ENCODE measurements around the gene GPX1.
"Not testable (repeated sequence)": the region's sequence is repeated elsewhere in the genome, so short reads cannot be mapped to it uniquely, and the experiment has no call there.

The GPX1 gene

DNA sequence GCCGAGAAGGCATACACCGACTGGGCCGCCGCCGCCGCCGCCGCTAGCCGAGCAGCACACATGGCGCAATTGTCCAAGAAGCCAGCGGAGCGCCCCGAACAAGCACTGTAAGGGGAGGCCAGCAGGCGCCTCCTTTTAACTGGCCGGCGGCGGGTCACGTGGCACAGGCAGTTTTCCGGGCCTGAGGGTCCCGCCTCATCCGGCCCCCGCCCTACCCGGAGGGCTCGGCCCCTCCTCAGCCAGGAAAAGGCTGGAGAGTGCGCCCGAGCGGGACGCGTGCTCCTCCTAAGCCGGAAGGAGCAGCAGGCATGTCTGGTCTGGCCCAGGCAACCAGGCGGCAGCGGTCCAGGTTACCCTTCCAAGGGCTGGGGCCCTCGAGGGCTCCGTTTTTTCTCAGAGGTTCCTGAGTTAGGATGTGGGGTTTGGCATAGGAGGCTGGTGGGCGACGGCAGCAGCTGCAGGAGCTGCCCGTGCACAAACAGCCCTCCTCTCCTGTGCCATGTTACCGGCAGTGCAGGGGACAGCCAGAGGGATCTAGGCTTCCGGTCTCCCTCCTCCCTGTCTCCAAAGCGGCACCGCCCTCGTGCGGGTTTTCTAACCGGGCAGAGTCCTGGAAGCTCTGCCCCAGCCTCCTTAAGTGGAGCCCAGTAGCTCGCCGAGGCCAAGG lies at the start of gene GPX1:
Gene GPX1, minus strand, starts transcription at position 137 of the 667 bp plus-strand sequence. Its CDS starts 75 bp downstream, at position 62.
- peak; percentile 79 for DNase-seq

DNA sequence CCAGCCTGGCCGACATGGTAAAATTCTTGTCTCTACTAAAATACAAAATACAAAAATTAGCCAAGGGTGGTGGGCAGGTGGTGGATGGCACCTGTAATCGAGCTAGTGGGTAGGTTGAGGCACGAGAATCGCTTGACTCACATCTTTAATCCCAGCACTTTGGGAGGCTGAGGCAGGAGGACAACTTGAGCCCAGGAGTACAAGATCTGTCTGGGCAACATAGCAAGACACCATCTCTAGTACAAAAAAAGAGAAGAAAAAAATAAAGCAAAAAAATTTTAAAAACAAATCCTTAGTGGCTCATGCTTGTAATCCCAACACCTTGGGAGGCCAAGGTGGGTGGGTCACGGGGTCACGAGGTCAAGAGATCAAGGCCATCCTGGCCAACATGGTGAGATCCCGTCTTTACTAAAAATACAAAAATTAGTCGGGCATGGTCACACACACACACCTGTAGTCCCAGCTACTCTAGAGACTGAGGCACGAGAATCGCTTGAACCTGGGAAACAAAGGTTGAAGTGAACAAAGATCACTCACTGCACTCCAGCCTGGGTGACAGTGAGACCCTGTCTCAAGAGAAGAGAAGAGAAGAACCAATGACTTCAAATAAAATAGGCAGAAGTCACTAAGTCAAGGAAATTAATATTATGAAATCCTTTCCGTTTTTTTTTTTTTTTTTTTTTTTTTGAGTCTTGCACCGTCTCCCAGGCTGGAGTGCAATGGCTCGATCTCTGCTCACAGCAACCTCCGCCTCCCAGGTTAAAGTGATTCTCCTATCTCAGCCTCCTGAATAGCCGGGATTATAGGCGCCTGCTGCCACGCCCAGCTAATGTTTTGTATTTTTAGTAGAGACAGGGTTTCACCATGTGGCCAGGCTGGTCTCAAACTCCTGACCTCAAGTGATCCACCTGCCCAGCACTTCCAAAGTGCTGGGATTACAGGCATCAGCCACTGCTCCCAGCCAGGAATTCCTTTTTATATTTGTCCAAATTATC lies 48.7 kb upstream of the GPX1 start:
- no peak for DNase-seq

DNA sequence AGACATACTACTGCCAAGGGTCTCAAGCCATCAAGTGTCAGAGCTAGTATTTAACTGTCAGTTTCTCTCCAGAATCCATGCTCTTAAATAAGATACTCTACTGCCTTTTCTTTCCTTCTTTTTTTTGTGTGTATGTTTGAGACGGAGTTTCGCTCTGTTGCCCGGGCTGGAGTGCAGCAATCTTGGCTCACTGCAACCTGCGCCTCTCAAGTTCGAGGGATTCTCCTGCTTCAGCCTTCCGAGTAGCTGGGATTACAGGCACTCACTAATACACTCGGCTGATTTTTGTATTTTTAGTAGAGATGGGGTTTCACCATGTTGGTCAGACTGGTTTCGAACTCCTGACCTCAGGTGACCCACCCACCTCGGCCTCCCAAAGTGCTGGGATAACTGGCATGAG lies 47.4 kb upstream of the GPX1 start:
- not testable (repeated sequence) for DNase-seq

DNA sequence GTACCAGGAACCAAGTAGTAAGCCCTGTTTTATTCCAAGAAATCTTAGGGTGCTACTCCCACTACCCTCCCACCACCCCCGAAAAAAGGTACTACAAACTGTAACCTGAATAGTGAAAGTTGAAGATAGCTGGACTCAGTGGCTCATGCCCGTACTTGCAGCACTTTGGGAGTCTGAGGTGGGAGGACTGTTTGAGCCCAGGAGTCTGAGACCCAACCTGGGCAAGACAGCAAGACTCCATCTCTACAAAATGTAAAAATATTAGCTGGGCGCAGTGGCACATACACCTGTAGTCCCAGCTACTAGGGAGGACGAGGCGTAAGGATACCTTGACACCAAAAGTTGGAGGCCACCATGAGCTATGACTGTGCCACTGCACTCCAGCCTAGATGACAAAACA lies 45.7 kb upstream of the GPX1 start:
- DNase-seq = no peak

DNA sequence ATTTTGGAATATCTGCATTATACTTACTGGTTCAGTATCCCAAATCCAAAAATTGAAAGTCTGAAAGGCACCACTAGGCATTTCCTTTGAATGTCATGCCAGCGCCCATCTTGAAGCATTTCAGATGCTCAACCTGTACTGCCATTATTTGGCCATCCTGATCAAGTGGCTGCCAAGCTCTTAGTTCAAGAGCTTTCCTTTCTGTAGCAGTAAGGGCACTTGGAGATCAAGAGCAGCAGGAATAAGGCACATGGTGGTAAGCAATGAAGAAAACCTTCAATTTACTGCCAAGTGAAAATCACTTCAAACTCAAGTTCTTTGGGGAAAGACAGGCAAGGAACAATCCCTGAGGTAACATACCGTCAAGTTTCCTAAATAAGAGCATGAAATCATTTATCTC lies 43.6 kb upstream of the GPX1 start:
- DNase-seq = no peak

DNA sequence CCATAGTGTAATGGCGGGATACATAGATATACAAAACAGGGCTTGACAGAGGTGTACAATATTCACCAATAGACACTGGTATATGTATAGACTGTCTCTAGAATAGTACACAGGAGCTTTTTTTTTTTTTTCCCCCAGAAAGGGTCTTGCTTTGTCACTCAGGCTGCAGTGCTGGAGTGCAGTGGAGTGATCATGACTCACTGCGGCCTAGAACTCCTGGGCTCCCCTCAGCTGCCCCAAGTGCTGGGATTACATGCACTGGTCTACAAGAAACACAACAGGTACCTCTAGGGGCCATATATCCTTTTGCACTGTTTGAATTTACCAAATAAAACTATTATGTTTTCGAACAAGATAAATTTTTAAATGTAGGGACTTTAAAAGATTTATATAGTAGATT lies 41.3 kb upstream of the GPX1 start:
- DNase-seq = no peak

DNA sequence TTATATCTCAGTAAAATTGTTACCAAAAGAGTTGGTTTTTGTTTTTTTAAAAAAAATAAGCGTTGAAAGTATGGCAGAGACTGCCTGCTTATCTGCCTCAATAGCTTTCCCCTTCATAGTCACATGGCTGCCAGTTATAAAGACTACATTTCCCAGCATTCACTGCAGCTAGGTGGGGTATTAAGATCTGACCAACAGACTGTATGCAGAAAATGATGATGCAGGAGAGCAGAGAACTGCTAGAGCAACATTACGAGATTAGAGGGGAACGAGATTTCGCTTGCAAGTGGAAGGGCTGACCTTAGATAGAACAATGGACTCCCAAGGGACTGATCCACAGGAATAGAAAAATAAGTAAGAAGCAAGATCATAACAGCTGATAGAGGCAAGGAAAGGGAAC lies 39.3 kb upstream of the GPX1 start:
- no peak for DNase-seq

DNA sequence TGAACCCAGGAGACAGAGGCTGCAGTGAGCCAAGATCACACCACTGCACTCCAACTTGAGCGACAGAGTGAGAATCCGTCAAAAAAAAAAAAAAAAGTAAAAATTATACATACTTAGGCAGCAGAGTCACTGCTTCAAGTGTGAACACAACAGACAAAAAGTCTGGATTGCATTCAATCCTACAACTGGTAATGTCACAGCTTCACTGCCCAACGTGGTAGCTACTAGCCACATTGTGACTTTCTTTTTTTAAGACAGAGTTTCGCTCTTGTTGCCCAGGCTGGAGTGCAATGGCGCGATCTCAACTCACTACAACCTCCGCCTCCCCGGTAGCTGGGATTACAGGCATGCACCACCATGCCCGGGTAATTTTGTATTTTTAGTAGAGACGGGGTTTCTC lies 33.2 kb upstream of the GPX1 start:
- DNase-seq = not testable (repeated sequence)

DNA sequence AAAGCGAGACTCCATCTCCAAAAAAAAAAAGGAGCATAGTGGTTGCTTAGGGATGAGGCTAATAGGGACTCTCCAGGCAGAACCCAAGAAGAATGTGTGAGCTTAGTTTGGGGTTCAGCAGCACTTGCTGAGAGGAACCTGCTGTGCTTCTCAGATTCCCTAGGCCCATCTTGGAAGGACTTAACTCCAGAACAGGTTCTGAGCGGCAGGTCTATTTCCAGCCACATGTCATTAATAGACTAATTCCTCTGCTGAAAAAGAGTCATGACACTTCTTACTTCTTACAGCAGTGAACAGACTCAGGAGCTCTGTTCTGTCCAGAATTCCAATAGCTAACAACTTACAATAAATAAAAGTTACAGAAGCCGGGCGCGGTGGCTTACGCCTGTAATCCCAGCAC lies 31.1 kb upstream of the GPX1 start:
- no peak for DNase-seq

DNA sequence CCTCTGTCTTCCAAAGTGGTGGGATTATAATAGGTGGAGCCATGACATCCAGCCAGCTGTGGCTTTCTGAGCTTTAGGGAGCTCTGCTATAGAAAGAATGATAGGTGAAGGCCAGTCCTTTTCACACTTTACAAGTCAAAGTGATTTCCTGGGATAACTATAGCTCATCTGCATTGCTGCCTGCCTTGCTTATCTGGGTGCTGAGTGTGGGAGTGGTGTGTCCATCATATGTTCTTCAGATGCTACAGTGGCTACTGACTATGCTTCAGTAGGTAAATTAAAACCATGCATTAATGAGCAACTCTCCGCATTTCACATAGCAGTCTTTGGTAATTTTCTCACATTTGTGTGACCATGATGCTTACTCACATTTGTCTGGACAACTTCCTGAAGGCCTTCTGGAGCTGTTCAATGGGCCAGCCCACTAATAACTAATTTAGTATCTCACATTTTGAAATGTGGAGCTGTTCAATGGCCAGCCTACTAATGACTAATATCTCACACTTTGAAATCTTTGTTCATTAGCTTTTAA lies 30.2 kb upstream of the GPX1 start:
- DNase-seq = no peak

DNA sequence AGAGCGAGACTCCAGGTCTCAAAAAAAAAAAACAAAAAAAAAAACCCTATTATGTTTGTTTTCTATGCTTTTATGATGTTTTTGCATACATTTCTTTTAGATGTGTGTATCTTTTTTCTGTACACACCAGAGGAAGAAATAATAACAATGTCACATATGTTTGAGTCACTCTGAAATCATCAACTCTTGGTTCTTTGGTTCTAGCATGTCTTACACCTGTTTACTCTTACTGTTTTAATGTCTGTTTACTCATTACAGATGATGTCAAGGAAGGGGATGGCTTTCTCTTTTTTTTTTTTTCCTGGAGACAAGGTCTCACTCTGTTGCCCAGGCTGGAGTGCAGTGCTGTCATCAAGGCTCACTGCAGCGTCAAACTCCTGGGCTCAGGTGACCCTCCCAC lies 29.6 kb upstream of the GPX1 start:
- DNase-seq = no peak

DNA sequence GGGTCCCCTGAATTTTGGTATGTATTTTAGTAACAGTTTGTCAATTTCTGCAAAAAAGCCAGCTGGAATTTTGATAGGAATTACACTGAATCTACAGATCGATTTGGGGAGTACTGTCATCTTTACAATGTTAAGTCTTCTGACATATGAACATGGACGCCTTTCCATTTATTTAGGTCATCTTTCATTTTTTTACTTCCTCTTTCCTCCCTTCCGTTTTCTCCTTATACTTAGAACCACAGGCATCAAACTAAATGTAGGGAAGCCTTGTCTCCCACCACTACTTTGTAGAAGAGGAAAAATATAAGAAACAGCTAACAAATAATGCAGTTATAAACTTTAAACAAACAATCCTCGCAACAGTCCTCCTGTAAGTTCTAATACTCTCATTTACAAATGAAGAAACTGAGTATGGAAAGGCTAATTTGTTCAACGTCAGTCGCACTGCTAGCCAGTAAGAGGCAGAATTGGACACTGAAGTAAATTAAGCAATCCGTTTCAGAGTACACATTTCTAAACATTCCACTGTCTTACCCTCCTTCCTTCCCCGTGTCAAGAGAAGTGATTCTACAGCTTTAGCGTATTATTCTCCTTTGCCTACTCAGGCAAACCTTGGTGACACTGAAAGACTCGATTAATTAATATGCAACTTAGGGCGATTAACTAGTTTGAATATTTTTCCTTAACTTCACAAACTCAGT lies 28.1 kb upstream of the GPX1 start:
- DNase-seq = no peak

DNA sequence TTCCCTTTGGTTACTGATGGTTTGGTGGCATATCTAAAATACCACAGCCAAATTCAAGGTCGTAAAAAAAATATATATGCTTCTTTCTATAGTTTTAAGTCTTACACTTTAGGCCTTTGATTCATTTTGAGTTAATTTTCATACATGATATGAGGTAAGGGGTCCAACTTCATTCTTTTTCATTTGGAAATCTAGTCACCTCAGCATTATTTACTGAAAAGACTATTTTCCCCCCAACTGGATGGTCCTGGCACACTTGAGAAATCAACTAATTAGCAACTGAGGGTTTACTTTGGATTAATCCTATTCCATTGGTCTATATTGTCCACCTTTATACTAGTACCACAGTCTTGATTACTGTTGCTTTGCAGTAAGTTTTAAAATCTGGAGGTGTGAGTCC lies 27.5 kb upstream of the GPX1 start:
- DNase-seq = no peak

DNA sequence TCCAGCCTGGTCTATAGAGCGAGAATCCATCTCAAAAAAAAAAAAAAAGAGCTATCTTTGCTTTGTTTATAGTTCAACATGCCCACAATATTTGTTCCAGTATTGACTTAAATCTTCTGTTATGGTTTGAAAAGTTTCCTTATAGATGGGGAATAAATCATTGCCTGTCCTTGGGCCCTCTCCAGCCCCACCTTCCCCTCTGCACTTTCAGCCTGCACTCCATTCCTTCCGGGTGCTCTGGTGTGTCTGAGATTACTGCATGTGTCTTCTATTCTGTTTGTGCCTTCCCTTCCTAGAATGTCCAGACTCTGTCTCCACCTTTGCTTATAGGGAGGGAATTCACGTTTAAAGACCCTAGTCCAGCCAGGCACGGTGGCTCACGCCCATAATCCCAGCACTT lies 25.2 kb upstream of the GPX1 start:
- DNase-seq = no peak

DNA sequence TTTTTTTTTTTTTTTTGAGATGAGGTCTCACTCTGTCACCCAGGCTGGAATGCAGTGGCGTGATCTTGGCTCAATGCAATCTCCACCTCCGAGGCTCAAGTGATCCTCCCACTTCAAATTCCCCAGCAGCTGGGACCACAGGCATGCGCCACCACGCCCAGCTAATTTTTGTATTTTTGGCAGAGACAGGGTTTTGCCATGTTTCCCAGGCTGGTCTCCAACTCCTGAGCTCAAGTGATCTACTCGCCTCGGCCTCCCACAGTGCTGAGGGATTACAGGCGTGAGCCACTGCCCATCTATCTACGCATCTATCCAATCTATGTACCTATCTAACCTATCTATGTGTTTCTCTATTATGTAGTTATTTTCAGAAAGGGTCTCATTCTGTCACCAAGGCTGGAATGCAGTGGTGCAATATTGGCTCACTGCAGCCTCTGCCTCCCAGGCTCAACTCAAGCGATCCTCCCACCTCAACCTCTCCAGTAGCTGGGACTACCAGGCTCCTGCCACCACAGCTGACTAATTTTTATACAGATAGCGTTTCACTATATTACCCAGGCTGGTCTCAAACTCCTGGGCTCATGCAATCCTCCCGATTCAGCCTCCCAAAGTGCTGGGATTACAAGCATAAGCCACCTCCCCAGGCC lies 20.2 kb upstream of the GPX1 start:
- DNase-seq = no peak

DNA sequence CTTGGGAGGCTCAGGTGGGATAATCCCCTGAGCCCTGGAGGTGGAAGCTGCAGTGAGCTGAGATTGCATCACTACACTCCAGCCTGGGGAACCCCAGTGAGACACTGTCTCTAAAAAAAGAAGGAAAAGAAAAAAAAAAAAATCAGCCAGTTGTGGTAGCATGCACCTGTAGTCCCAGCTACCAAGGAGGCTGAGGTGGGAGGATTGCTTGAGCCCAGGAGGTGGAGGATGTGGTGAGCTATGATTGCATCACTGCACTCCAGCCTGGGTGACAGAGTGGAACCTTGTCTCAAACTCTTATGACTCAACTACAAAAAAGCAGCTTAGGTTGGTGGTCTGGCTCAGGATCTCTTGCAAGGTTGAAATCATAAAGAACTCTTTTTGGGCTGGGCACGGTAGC lies 19.3 kb upstream of the GPX1 start:
- no peak for DNase-seq

DNA sequence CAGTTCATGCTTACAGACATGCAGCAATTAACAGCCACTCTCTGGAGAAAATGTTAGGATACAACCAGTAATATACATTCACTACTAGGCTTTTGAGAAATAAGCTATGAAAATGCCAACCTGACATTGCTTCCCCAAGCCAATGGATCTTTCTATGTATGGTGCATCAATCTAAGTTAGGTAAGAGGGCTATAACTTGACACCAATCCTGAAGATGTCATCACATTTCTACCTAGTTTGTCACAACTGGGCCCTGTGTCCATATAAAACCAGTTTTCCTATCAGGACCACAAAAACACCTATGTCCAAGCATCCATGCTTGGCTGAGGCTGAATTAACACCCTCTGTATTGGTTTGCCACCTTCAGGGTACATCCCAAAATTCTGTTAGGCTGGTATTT lies 13.8 kb upstream of the GPX1 start:
- DNase-seq = no peak

DNA sequence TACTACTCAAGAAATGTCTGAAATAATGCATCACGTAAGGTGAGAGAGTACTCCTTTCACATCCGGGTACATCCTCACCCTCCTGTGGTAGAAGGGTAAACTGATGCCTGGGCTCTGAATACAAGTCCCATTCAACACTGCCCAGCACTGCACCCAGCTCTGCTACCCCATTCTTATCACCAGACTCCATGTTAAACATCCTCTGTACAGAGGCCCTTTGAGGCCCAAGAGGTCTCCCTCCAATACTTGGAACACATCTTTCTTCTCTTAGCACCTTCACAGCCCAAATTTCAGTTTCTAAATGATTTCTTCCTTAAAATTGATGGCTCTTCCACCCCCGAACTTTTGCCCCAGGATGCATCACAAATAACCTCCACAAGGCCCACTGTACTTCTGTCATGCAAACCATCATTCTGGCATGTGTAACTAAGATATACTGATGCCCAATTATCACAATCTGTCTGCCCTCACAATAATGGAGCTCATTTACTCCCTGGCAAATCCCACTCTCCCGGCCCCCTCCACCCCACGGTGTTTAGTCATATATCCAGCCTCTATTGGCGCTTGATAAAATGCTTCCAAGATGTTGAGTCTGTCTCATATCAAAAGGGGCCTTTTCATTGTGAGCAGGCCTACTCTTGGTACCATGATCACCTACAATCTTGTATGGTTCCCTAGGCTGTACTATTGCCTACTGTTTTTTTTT lies 12.6 kb upstream of the GPX1 start:
- no peak for DNase-seq

DNA sequence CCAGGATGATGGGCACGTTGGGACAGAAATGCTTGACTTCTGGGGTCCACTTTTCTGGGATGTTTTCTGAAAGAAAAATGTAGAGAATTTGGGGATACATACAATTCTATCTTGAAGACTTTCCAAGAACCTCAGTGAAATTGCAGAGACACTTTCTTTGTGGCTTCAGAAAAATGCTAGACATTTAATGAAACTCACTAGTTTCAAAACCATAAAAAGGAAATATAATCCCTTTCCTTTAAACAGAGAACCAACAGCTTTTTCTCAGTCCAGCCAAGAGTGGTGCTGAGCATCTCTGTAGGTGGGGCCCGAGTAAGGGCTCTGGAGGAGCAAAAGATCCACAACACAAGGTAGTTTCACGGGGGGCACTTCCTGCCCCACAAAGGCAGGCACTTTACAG lies 4.4 kb upstream of the GPX1 start:
- DNase-seq = no peak

DNA sequence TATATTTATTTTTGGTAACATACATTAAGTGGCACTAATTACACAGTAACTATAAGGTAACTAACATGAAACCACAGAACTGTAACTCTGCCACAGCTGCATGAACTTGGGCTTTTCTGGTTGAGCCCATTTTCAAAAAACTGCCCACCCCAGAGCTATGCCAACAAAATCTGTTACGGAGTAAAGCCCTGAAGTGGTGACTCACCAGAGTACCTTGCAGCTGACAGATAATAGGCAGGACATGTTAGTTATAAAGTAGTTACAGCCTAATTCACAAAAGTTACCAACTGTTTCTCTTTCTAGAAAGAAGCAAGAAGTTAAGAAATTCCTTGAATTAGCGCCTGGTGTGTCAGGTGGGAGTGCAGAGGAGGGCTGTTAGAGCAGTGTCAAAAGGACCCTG lies 1.5 kb upstream of the GPX1 start:
- DNase-seq = no peak

DNA sequence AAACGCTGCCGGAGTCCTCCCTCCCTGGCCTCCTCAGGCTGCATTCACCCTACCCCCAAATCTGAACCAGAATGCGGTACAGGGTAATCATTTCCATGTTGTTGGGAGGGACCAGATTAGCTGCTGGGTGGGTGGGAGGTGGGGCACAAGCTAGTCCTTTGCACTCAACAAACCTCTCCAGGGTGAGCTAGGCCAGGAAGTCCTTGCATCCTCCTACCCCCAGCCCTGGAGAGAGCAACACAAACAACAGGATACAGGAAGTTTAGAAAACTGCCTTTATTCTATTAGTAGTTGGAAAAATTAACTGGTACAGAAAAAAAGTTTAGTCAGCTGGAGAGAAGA lies 702 bp upstream of the GPX1 start:
- DNase-seq = no peak
